NOMO-1 treated with DMSO at 0.1 percent for 48 hours (cell line): ENCODE data around the gene CERS3.

Experiments used
- DNase-seq: peaks from one replicate; lab custom pipeline; 2025; ENCODE audit not compliant: unreplicated experiment; lab: John Stamatoyannopoulos, UW

Gene CERS3

GRCh38 chr15:100385300-100386050 lies 143.3 kb downstream of the CERS3 start:
- no peak for DNase-seq

GRCh38 chr15:100384108-100384410 lies 144.7 kb downstream of the CERS3 start:
- DNase-seq = no peak

- peak; percentile 30 for DNase-seq
Measured at GRCh38 chr15:100383302-100384107, 145.2 kb downstream of the CERS3 start.

DNA sequence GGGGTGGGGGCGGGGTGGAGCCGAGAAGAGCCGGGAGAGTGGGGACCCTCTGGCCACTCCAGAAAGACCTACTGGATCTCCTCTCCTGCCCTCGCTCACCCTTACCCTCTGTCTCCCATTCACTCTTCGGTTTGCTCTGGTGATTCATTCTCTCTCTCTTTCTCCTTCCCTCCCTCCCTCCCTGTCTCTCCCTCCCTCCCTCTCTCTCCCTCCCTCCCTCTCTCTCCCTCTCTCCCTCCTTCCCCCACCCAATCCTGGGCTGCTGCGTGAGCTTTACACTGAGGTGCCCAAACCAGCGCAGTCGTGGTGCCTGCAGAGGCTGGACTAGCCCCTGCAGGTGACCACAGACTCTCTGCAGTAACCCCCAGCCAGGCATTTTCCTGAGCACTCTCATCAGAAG lies 154.8 kb downstream of the CERS3 start:
- DNase-seq = no peak

- no peak for DNase-seq
Measured at GRCh38 chr15:100373120-100373896, 155.4 kb downstream of the CERS3 start.

DNA sequence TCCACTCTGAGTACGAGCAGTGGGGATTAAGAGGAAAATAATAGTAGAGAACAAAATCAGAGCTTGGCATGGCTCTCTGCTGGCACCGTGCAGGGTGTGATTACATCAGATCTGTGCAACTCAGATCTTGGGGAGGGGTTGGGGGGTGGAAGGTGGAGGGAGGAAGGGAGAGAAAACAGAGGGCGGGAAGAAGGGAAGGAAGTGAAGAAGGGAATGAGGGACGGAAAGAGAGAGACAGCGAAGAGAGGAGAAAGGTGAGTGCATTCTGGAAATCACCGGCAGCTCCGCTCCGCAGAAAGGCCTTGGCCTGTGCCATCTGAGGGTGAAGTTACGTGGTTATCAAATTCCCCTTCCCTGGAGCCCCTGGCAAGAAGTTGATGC lies 156.0 kb downstream of the CERS3 start:
- DNase-seq = no peak

- no peak for DNase-seq
Measured at GRCh38 chr15:100355342-100355741, 173.4 kb downstream of the CERS3 start.

- DNase-seq = peak; percentile 94
Measured at GRCh38 chr15:100353449-100353848, 175.3 kb downstream of the CERS3 start.

DNA sequence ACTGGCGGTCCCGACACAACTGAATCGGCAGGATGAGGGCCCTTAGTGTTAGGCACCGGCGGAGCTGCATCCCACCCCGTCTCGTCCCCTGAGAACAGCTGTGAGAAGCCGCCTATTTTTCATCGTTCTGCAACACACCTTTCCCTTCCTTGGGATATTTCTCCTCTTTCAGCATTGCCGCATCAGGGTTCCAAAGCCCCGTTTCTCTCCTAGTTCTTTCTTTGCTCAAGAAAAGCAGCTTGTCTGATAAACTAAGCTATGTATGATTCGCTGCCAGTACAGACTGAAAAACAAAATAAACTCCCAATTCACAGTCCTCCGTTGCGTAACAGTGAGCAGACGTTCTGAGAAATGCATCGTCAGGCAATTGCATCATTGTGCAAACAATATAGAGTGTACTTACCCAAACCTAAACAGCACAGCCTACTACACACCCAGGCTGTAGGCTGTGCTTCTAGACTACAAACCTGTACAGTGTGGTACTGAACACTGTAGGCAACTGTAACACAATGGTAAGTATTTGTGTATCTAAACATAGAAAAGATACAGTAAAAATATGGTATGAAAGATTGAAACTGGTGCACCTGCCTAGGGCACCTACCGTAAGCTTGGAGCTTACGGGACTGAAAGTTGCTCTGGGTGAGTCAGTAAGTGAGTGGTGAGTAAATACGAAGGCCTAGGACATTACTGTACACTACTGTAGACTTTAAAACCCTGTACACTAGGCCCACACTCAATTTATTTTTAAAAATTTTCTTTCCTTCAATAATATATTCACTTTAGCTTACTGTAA lies 178.1 kb downstream of the CERS3 start:
- DNase-seq = peak; percentile 93
